B cell (primary cell): Measurements from ENCODE around the gene DEFB112.

Source experiments
- EZH2 ChIP-seq: IDR thresholded peaks from 2 replicates; pipeline ENCODE4 v1.6.1; 2012; ENCODE audit warnings: borderline replicate concordance, low read depth, mild to moderate bottlenecking, moderate library complexity, low read length; ENCODE audit not compliant: insufficient read depth, poor library complexity, severe bottlenecking
- TF ChIP-seq, protein P1 (sequence below): fragments of 200-600 bp; IDR thresholded peaks from one replicate; pipeline ENCODE4 v1.8.0; 2022; ENCODE audit warnings: antibody characterized with exemption, mild to moderate bottlenecking

GRCh38 chr6:50077385-50077784 is 27.7 kb upstream of the DEFB112 start:
- TF ChIP-seq EZH2, result no peak
- TF ChIP-seq, protein P1, sequence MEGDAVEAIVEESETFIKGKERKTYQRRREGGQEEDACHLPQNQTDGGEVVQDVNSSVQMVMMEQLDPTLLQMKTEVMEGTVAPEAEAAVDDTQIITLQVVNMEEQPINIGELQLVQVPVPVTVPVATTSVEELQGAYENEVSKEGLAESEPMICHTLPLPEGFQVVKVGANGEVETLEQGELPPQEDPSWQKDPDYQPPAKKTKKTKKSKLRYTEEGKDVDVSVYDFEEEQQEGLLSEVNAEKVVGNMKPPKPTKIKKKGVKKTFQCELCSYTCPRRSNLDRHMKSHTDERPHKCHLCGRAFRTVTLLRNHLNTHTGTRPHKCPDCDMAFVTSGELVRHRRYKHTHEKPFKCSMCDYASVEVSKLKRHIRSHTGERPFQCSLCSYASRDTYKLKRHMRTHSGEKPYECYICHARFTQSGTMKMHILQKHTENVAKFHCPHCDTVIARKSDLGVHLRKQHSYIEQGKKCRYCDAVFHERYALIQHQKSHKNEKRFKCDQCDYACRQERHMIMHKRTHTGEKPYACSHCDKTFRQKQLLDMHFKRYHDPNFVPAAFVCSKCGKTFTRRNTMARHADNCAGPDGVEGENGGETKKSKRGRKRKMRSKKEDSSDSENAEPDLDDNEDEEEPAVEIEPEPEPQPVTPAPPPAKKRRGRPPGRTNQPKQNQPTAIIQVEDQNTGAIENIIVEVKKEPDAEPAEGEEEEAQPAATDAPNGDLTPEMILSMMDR, result no peak
